Bone marrow (tissue), 2 donors: ENCODE results near the gene PPP1R11.
"Not testable (repeated sequence)": the region's sequence is repeated elsewhere in the genome, so short reads cannot be mapped to it uniquely, and the experiment has no call there.

ENCODE experiments used
- DNase-seq, 2 donors: peaks; one replicate each; lab custom pipeline; 2025; lab: John Stamatoyannopoulos, UW

The PPP1R11 gene

DNA sequence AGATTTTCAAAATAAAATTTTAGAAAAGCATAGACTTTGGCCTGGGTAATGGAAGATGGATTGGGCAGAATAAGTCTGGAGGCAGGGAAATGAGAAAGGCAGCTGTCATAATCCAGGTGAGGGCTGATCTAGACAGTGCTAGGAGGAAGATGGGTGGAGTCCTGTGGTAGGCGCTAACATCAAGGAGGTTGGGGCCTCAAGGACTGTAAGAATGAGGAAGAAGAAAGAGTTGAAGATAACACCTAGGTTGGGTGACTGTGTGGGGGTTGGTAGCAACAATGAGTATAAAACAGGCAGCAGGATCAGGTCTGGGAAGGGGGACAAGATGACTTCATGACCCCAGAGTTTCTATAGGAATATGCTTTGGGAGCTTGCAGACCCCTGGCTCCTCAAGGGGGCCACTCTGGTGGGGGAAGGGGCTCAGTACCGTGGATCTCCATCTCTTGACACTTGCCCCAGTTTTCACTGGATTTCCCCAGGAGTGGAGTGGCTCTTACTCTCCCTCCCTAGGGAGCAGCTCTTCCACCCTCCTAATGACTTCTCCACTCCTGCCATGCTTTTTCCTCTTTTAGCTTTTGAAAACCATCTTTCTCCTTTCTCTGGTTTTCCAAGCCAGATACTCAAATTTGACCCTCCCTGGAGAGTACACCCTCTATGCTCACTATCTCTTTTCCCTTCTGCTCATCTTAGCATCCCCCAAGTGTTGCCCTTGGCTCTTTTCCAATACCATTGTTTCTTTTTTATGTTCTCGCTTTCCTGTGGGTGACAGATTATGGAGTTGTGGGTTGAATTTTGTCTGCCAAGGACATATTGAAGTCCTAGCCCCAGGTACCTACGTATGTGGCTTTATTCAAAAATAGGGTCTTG lies 31.1 kb downstream of the PPP1R11 start:
- no peak for DNase-seq

GRCh38 chr6:30100154-30100553 lies 33.2 kb downstream of the PPP1R11 start:
- no peak for DNase-seq

DNA sequence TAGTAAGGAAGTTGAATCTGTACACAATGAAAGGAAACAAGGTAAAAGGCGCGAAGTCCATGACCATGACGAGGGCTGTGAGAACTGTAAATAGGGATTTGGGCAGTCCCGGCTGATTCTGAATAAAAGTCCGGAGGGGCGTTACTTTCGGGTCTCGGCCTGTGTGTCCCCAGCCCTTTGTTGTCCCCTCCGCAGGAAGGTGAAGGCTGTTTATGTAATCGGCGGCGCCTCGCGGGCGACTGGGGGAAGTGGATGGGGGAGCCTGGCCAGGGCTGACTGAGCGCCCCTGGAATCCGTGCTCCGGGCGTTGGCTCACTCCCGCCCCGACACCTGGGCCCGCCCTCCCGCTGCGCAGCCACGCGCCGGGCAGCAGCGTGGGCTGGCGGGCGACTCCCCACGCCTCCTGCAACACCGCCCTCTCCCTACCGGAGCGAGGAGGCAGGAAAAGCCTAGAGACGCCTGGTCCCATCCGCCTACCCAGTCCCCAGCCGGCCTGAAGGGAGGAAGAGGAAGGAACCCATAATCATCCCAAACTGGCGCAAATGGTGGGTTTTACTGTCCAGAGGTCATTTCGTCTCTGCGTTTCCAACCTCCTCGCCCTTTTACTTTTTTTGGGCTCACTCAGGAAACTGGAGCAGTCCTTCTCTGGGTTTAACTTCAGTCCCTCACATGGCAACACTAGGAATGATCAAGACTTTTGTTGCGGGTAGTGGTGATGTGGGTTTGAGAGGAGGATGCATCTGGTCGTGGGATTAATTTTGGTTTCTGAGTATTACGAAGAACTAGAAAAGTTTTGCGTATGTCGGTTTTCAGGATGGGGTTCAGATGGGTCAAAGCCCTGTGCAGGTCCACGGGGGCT lies 33.8 kb downstream of the PPP1R11 start:
- no peak for DNase-seq

- peak in 1 of 2 donors; percentile 55 for DNase-seq
These were observed 34.7 kb downstream of the PPP1R11 start for GRCh38 chr6:30101444-30102413.

- DNase-seq, result peak in 1 of 2 donors; percentile 55
These were observed 35.5 kb downstream of the PPP1R11 start for GRCh38 chr6:30102414-30102969.

- DNase-seq, result peak; percentile 55 to 85
These were observed 36.2 kb downstream of the PPP1R11 start for GRCh38 chr6:30102970-30103871.

- DNase-seq, result no peak
These were observed 36.8 kb downstream of the PPP1R11 start for GRCh38 chr6:30103872-30104179.

DNA sequence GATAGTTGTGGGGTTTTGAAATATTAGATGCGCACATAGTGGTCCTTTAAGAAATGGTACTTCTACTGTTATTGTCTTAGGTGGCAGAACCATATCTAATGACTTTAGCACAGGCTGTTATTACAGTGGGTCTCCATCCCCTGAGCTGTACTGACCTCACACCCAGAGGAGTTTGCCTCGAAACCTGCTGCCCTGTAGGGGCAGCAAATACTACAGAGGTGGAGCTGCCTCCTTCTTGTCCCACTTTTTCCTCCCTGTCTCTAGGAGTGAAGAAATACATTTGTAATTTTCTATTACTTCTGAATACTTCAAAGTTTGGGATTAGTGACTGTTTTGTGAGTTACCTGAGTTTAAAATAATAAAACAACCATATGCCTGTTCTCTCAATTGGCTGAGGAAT lies 37.7 kb downstream of the PPP1R11 start:
- no peak for DNase-seq

DNA sequence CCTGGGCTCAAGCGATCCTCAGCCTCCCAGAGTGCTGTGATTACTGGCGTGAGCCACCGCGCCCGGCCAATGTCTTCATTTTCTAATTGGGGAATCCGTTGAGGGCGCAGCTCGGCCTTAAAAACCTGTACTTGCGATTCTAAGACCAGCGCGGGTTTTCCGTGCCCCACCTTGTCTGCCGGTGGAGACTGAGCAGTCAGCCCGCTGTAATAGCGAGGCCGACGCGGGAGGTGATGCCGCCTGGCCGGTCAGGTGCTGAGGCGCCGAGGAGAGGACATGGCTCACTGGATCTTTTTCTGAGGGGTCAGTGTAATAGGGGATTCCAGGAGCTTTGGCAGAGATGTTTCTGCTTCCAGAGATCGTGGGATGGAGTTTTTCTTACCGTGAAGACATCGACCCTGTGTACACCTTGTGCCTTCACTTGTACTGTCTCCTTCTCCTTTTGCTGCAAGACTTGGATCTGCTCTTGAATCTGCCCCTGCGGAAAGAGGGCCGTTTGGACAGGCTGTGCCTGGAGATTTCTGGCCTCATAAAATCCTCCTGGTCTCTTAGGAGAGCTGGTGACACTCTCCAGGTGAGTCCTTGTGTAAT lies 44.4 kb downstream of the PPP1R11 start:
- no peak for DNase-seq

GRCh38 chr6:30112402-30112994 lies 45.5 kb downstream of the PPP1R11 start:
- no peak for DNase-seq

DNA sequence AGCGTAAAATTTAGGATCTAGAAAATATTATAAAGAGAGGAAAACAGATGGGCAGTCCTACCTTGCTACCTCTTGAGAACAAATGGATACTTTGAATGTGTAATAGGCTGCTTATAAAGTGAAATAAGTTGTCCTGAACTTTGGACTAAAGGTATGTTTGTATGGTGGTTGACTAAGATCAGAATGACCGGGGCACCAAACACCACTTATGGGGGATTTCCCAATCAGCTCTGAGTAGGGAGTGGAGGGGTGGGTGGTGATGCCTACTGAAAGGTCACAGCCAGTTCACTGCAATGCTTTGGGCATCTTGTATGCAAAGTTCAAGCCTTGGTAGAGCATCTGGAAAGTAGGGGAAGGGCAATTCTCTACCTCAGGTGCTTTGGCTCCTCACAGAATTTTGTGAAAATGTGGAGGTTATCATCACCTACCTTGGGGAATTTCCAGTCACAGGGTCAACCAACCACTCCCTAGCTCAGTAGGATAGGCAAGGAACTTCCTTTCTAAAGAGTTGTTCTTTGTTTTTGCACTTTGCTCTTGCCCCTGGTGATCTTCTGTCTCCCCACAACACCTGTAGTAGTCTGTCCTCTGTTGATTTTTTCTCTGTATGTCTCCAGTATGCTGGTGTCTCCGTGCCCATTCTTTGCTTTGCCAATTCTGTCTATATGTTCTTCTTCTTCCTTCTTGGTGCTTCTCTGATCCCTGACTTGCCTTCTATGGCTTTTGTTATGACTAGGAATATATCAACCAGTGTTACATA lies 46.2 kb downstream of the PPP1R11 start, which contains the start of gene TRIM31:
Gene TRIM31, minus strand, starts transcription at position 88 of the 757 bp plus-strand sequence. CDS start 285 bp downstream, outside the sequence.
- no peak for DNase-seq

DNA sequence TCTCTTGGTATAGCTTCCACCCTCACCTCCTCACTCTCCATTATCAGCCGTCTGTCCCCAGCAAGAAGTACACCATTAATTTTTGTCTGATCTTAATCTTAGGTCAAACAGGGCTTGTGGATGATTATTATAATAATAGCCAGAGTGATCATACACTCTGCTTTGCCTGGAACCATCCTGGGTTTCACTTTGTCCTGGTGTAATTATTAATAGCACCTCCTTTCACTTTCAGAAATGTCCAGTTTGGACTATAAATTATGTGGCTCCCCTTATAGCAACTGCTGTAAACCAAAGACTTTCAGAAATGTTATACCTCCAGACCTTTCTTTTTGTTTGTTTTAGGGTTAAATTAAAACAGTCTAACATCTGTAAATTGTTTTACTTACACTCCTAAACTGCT lies 46.8 kb downstream of the PPP1R11 start:
- DNase-seq, result no peak

GRCh38 chr6:30116724-30117123 lies 49.7 kb downstream of the PPP1R11 start:
- DNase-seq, result no peak

DNA sequence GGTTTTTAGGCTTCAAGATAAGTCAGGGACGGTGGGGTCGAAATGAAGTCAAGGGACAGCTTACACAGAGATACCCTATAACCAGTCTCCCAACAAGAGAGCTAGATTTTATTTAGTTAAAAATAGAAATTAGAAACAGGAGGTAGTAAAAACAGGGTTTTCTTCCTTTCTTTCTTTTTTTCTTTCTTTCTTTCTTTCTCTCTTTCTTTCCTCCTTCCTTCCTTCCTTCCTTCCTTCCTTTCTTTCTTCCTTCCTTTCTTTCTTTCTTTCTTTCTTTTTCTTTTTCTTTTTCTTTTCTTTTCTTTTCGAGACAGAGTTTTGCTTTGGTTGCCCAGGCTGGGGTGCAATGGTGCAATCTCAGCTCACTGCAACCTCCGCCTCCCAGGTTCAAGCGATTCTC lies 51.7 kb downstream of the PPP1R11 start:
- DNase-seq, result not testable (repeated sequence)
